H1 (cell line): ENCODE data around the gene PIANP. TPM values are rescaled to one million over a fixed set of nuclear protein-coding genes. Genes with fewer than 3 reads are reported as not detected.

ENCODE experiments used
- CTCF ChIA-PET: fragments of 300-600 bp; sonication (Branson Sonifier 250); formaldehyde crosslinking; loops from one replicate; lab custom pipeline; 2021; ENCODE audit not compliant: partially characterized antibody; lab: Charles Lee
- POLR2A ChIA-PET: fragments of 300-600 bp; sonication (Branson Sonifier 250); formaldehyde crosslinking; loops from one replicate; lab custom pipeline; 2021; ENCODE audit warnings: inconsistent platforms; ENCODE audit not compliant: partially characterized antibody; lab: Charles Lee
- DNase-seq, 2 experiments: peaks; one replicate each; pipeline versions ENCODE4 v3.0.0 to v3.0.0-alpha.2; 2010 to 2022; ENCODE audit warnings: low spot score in 2 of 2, low read depth in 1 of 2, mixed read lengths in 1 of 2
- FAIRE-seq: peaks from 2 replicates; lab custom pipeline; 2011; peaks lifted over from hg19 to GRCh38; lab: Jason Lieb, UNC
- H2AFZ ChIP-seq: 2 replicates; pipeline ENCODE4 v1.8.1; 2012; ENCODE audit warnings: low read length, inconsistent platforms
- H2AK5ac ChIP-seq: 2 replicates; pipeline ENCODE4 v1.6.1; 2013; ENCODE audit warnings: low read depth, low read length
- H2BK120ac ChIP-seq: replicated peaks from 2 replicates; pipeline ENCODE3; 2013; ENCODE audit warnings: low read depth, low read length, inconsistent platforms
- H2BK12ac ChIP-seq: 2 replicates; pipeline ENCODE4 v1.6.1; 2013; ENCODE audit warnings: low read depth, low read length
- H2BK15ac ChIP-seq: 2 replicates; pipeline ENCODE4 v1.6.1; 2013; ENCODE audit warnings: low read length
- H2BK20ac ChIP-seq: 2 replicates; pipeline ENCODE4 v1.6.1; 2013; ENCODE audit warnings: low read length
- H2BK5ac ChIP-seq: 2 replicates; pipeline ENCODE4 v1.6.1; 2013; ENCODE audit warnings: low read depth, low read length
- H3K14ac ChIP-seq: 2 replicates; pipeline ENCODE4 v1.6.1; 2013; ENCODE audit warnings: inconsistent platforms; ENCODE audit not compliant: insufficient read length
- H3K18ac ChIP-seq: 2 replicates; pipeline ENCODE4 v1.6.1; 2013; ENCODE audit warnings: low read length; ENCODE audit errors: extremely low read depth
- H3K23ac ChIP-seq: 2 replicates; pipeline ENCODE4 v1.6.1; 2013; ENCODE audit warnings: inconsistent platforms; ENCODE audit not compliant: insufficient read length
- H3K23me2 ChIP-seq: 2 replicates; pipeline ENCODE4 v1.6.1; 2013; ENCODE audit warnings: low read depth, low read length
- H3K27ac ChIP-seq: 2 replicates; pipeline ENCODE4 v1.6.1; 2011; ENCODE audit warnings: low read depth, low read length, inconsistent platforms
- H3K27me3 ChIP-seq, 4 experiments: replicated peaks in 1 of 4; 1 replicate in 1 of 4; 2 replicates in 3 of 4; pipeline versions ENCODE4 v1.6.1 to v1.8.1; 2011 to 2013; ENCODE audit warnings: low read length in 3 of 4, mild to moderate bottlenecking in 3 of 4, inconsistent platforms in 2 of 4, mixed read lengths in 2 of 4, moderate library complexity in 1 of 4; ENCODE audit not compliant: control insufficient read depth in 3 of 4, insufficient read depth in 3 of 4; ENCODE audit errors: extremely low read depth in 1 of 4
- H3K36me3 ChIP-seq, 4 experiments: 2 replicates each; pipeline versions ENCODE4 v1.6.1 to v1.8.1; 2011 to 2013; ENCODE audit warnings: mild to moderate bottlenecking in 4 of 4, low read length in 3 of 4, moderate library complexity in 2 of 4, control low read depth in 1 of 4, inconsistent platforms in 1 of 4; ENCODE audit not compliant: insufficient read depth in 4 of 4, control insufficient read depth in 2 of 4
- H3K4ac ChIP-seq: replicated peaks from 2 replicates; pipeline ENCODE3; 2013; ENCODE audit warnings: low read length, low read depth, mixed read lengths, inconsistent platforms; ENCODE audit not compliant: insufficient read length
- H3K4me1 ChIP-seq, 4 experiments: replicated peaks in 1 of 4; 1 replicate in 1 of 4; 2 replicates in 3 of 4; pipeline versions ENCODE4 v1.6.1 to v1.8.1; 2011 to 2013; ENCODE audit warnings: low read length in 3 of 4, inconsistent platforms in 2 of 4, mixed read lengths in 1 of 4; ENCODE audit not compliant: insufficient read depth in 4 of 4, control insufficient read depth in 3 of 4
- H3K4me2 ChIP-seq, 2 experiments: 2 replicates each; pipeline versions ENCODE4 v1.6.1 to v1.8.1; 2011 to 2013; ENCODE audit warnings: low read depth in 2 of 2, low read length in 2 of 2, control low read depth in 1 of 2, inconsistent platforms in 1 of 2, mild to moderate bottlenecking in 1 of 2; ENCODE audit not compliant: insufficient read depth in 1 of 2
- H3K4me3 ChIP-seq, 4 experiments: fragments of 200-600, 300-600 bp in 1 of 4; sonication (generic), shearing (Covaris generic), sonication (Bioruptor Twin) in 1 of 4; 2 replicates each; pipeline versions ENCODE4 v1.5.1 to v1.8.1; 2011 to 2016; ENCODE audit warnings: low read length in 4 of 4, low read depth in 3 of 4, control low read depth in 2 of 4, inconsistent platforms in 2 of 4, mild to moderate bottlenecking in 2 of 4, mixed read lengths in 1 of 4, moderate library complexity in 1 of 4; ENCODE audit not compliant: insufficient read depth in 2 of 4; ENCODE audit errors: extremely low read depth in 1 of 4
- H3K56ac ChIP-seq: replicated peaks from 2 replicates; pipeline ENCODE3; 2013; ENCODE audit warnings: low read depth, mild to moderate bottlenecking, mixed read lengths, low read length, inconsistent platforms; ENCODE audit not compliant: insufficient read length
- H3K79me1 ChIP-seq: 2 replicates; pipeline ENCODE4 v1.6.1; 2013; ENCODE audit warnings: low read depth, low read length, control low read depth
- H3K79me2 ChIP-seq, 2 experiments: 2 replicates each; pipeline versions ENCODE4 v1.6.1 to v1.8.1; 2012 to 2013; ENCODE audit warnings: low read length in 2 of 2, mild to moderate bottlenecking in 2 of 2, inconsistent platforms in 1 of 2; ENCODE audit not compliant: insufficient read depth in 2 of 2, control insufficient read depth in 1 of 2
- H3K9ac ChIP-seq, 4 experiments: replicated peaks in 1 of 4; 1 replicate in 1 of 4; 2 replicates in 3 of 4; pipeline versions ENCODE4 v1.6.1 to v1.8.1; 2011 to 2013; ENCODE audit warnings: low read depth in 3 of 4, low read length in 3 of 4, control low read depth in 2 of 4, mild to moderate bottlenecking in 2 of 4, moderate library complexity in 2 of 4, inconsistent platforms in 1 of 4; ENCODE audit errors: extremely low read depth in 1 of 4
- H3K9me3 ChIP-seq, 2 experiments: 2 replicates each; pipeline versions ENCODE4 v1.6.1 to v1.8.1; 2012 to 2013; ENCODE audit warnings: mild to moderate bottlenecking in 2 of 2, moderate library complexity in 2 of 2, control low read depth in 1 of 2, inconsistent platforms in 1 of 2, low read depth in 1 of 2, low read length in 1 of 2, mixed read lengths in 1 of 2; ENCODE audit not compliant: insufficient read depth in 2 of 2
- H4K20me1 ChIP-seq, 2 experiments: replicated peaks in 1 of 2; 2 replicates each; pipeline versions ENCODE3 to v1.8.1; 2011 to 2013; ENCODE audit warnings: inconsistent platforms in 2 of 2, low read length in 2 of 2, mild to moderate bottlenecking in 1 of 2; ENCODE audit not compliant: insufficient read depth in 2 of 2, control insufficient read depth in 1 of 2
- H4K5ac ChIP-seq: 2 replicates; pipeline ENCODE4 v1.6.1; 2013; ENCODE audit warnings: low read length, low read depth, mixed read lengths, inconsistent platforms; ENCODE audit not compliant: insufficient read length
- H4K8ac ChIP-seq: 2 replicates; pipeline ENCODE4 v1.8.0; 2013; ENCODE audit warnings: mild to moderate bottlenecking, moderate library complexity, low read length, inconsistent platforms; ENCODE audit not compliant: insufficient read depth; ENCODE audit errors: extremely low read depth
- H4K91ac ChIP-seq: replicated peaks from 2 replicates; pipeline ENCODE3; 2013; ENCODE audit warnings: low read length, mixed read lengths, inconsistent platforms; ENCODE audit not compliant: insufficient read length
- ASH2L ChIP-seq: fragments of 200-600, 300-600 bp; sonication (generic); IDR thresholded peaks from one replicate; pipeline ENCODE4 v1.7.1; 2017; ENCODE audit warnings: low read length
- BACH1 ChIP-seq: IDR thresholded peaks from 2 replicates; pipeline ENCODE4 v1.6.1; 2012; ENCODE audit warnings: low read length, improper control_type of control experiment
- CREB1 ChIP-seq: IDR thresholded peaks from 2 replicates; pipeline ENCODE4 v1.6.1; 2012; ENCODE audit warnings: inconsistent platforms
- KDM5A ChIP-seq: fragments of 200-600 bp; IDR thresholded peaks from 2 replicates; pipeline ENCODE4 v1.7.1; 2012; ENCODE audit warnings: mild to moderate bottlenecking, low read length, inconsistent platforms, mixed read lengths
- POLR2A ChIP-seq, 2 experiments: IDR thresholded peaks; 1 replicate in 1 of 2; 2 replicates in 1 of 2; pipeline ENCODE4 v1.6.1; 2011; ENCODE audit warnings: low read depth in 2 of 2, low read length in 2 of 2, mild to moderate bottlenecking in 2 of 2; ENCODE audit errors: control extremely low read depth in 1 of 2
- POU5F1 ChIP-seq: IDR thresholded peaks from 2 replicates; pipeline ENCODE4 v1.6.1; 2011; ENCODE audit warnings: low read depth, mild to moderate bottlenecking, low read length, moderate library complexity
- RBBP5 ChIP-seq: IDR thresholded peaks from 2 replicates; pipeline ENCODE4 v1.7.1; 2012; ENCODE audit warnings: low read depth, mild to moderate bottlenecking, inconsistent platforms, low read length, moderate library complexity, borderline replicate concordance
- SAP30 ChIP-seq: fragments of 300-600 bp; sonication (generic); IDR thresholded peaks from 2 replicates; pipeline ENCODE4 v1.7.1; 2012; ENCODE audit warnings: low read length, moderate library complexity, mild to moderate bottlenecking, inconsistent platforms; ENCODE audit not compliant: insufficient read depth, insufficient replicate concordance
- SIN3A ChIP-seq, 2 experiments: IDR thresholded peaks in 1 of 2; conservative IDR thresholded peaks in 1 of 2; 2 replicates each; pipeline ENCODE4 v1.6.1; 2011 to 2012; ENCODE audit warnings: low read length in 2 of 2, improper control_type of control experiment in 1 of 2, low read depth in 1 of 2, mild to moderate bottlenecking in 1 of 2
- SP1 ChIP-seq: IDR thresholded peaks from 2 replicates; pipeline ENCODE4 v1.6.1; 2011; ENCODE audit warnings: low read depth, low read length
- TCF12 ChIP-seq: IDR thresholded peaks from 2 replicates; pipeline ENCODE4 v1.6.1; 2011; ENCODE audit warnings: low read depth, mild to moderate bottlenecking, low read length
- YY1 ChIP-seq: IDR thresholded peaks from 2 replicates; pipeline ENCODE4 v1.6.1; 2011; ENCODE audit warnings: low read depth, mild to moderate bottlenecking, low read length
- WGBS, 2 experiments: shearing (Covaris generic) in 1 of 2; methylation state at CpG; one replicate each; pipeline versions ENCODE4 v1.1.6 to v1.1.7; 2013 to 2015; ENCODE audit warnings: low lambda C conversion rate in 2 of 2, mixed read lengths in 2 of 2, inconsistent platforms in 1 of 2, low coverage in 1 of 2, missing lambda C conversion rate in 1 of 2; ENCODE audit not compliant: insufficient replicate concordance in 2 of 2, insufficient coverage in 1 of 2, insufficient read length in 1 of 2; ENCODE audit errors: extremely low coverage in 1 of 2, missing lambda C conversion rate in 1 of 2; 5-methylcytosine and 5-hydroxymethylcytosine counted together
- polyA plus RNA-seq, 7 experiments: library from polyadenylated mRNA; depleted of rRNA in 3 of 7; stranded (reverse) in 5 of 7; unstranded in 2 of 7; fragments of >200 nt in 5 of 7; fragments of 200-250 nt in 2 of 7; gene quantifications; 1 replicate in 5 of 7; 2 replicates in 1 of 7; 4 replicates in 1 of 7; pipeline versions ENCODE4 v1.2.1 to v1.2.3, GENCODE V29; 2011 to 2013; ENCODE audit warnings: missing spikeins in 2 of 7, mixed read lengths in 2 of 7
- total RNA-seq: library from RNA; stranded (reverse); fragmentation: NEBNext Ultra II Directional; extraction: Animal tissue kit (Norgen Biotek cat#: 25700); gene quantifications from 2 replicates; pipeline ENCODE4 v1.2.1, GENCODE V29; 2021
- TF ChIP-seq, protein P1 (sequence below): IDR thresholded peaks from 2 replicates; pipeline ENCODE4 v1.6.1; 2012; ENCODE audit warnings: inconsistent platforms

The PIANP gene
- total and polyA plus RNA-seq, 2 of the 8 experiments (the other 6 are each of a cell fraction or from before 2014, with no cell fraction given), result 6.3 to 9.8 TPM

DNA sequence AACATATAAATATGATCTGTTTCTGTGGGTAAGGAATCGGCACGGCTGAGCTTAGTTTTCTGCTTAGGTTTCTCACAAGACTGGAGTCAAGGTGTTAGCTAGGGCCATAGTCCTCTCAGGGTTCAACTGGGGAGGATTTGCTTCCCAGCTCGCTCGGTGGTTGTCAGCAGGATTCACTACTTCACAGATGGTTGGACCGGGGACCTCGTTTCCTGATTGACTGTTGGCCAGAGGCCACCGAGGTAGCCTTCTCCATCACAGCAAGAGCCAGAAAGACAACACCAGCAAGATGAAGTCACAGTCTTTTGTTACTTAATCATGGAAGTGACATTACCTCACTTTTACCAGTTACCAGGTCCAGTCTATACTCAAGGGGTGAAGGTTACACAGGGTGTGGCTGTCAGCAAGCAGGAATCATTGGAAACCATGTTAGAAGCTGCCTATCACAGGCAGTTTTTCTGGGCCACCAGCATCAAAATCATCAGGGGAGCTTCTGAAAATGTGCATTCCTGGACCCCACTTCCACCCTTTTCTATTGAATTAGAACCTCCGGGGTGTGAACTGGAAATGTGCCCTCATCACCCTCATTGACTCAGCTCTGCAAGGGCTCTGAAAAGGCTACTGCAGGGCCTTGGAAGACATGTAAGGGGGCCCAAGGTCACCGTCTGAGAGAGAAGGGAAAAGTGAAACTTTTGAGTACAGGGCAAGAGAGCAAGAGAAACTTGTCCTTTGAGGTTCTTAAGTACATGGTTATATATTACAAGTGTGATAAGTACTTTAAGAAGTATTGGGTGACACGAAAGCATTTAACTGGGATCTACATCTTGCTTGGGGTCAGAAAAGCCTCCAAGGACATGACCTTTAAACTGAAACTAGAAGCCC is 34.1 kb upstream of the PIANP start:
- no peak overlapping the region for H2BK120ac ChIP-seq
- H4K20me1 ChIP-seq, result no peaks in the 10 kb centered on the region
- no peak overlapping the region for H4K91ac ChIP-seq
- no peak overlapping the region for H3K18ac ChIP-seq
- no peaks in the 10 kb centered on the region for H3K79me2 ChIP-seq
- H2BK20ac ChIP-seq, result no peak overlapping the region
- H2BK15ac ChIP-seq, result no peak overlapping the region
- no peak overlapping the region for H2BK5ac ChIP-seq
- 90% methylated on average over 10 of the region's 10 CpGs; no CpG with 5 or more reads in 1 of the 2 experiments for WGBS, 2 experiments
- no peaks in the 10 kb centered on the region for H3K27me3 ChIP-seq
- DNase-seq, result no peak
- peaks cover 0 to 20% (median 12%) of the 10 kb centered on the region in 4 experiments; a peak in 6 of 8 replicates for H3K36me3 ChIP-seq
- no peaks in the 10 kb centered on the region for H3K23me2 ChIP-seq
- no peak overlapping the region for H2BK12ac ChIP-seq
- ChIA-PET POLR2A (interaction anchor here (1.4 to 2.5 kb wide), 2 partner anchors 11 to 19 kb away, joined by 7 to 11 read pairs; partner anchors contain the start of genes COPS7A and MLF2), CTCF (interaction anchor here (0.6 to 3.0 kb wide), 17 partner anchors 11 to 1290 kb away, joined by 3 to 16 read pairs (median 4); partner anchors contain the start of genes CDCA3, COPS7A, MLF2 and P3H3)
- H3K9ac ChIP-seq, result no peak overlapping the region
- H3K27ac ChIP-seq, result no peak overlapping the region
- H2AFZ ChIP-seq, result no peak overlapping the region
- no peak overlapping the region for H3K23ac ChIP-seq
- no peak overlapping the region for H3K14ac ChIP-seq
- no peaks in the 10 kb centered on the region for H3K79me1 ChIP-seq
- no peak for FAIRE-seq
- no peaks in the 10 kb centered on the region for H3K9me3 ChIP-seq
- no peak overlapping the region for H2AK5ac ChIP-seq
- no peak overlapping the region for H4K5ac ChIP-seq
- H3K56ac ChIP-seq, result no peak overlapping the region
- H3K4me1 ChIP-seq, result peaks cover 0 to 5% (median 0%) of the 10 kb centered on the region in 4 experiments; a peak in 1 of 7 replicates
- no peak overlapping the region for H3K4me3 ChIP-seq
- no peak overlapping the region for H3K4me2 ChIP-seq
- no peak overlapping the region for H3K4ac ChIP-seq
- no peak overlapping the region for H4K8ac ChIP-seq
- TF ChIP-seq BACH1 (no peak), SAP30 (no peak), TCF12 (no peak), CREB1 (no peak), SP1 (no peak), ASH2L (no peak), POU5F1 (no peak), KDM5A (no peak), RBBP5 (no peak), SIN3A (conservative IDR thresholded peaks at IDR 0.05 in 1 of 2, IDR thresholded peaks at IDR 0.05 in 1 of 2; ENCODE audit: low read depth in 1 of 2, low read length in 2 of 2) (no peak), YY1 (no peak), POLR2A (IDR thresholded peaks at IDR 0.05; ENCODE audit: control extremely low read depth in 1 of 2, low read depth in 2 of 2, low read length in 2 of 2) (no peak)
- TF ChIP-seq, protein P1, sequence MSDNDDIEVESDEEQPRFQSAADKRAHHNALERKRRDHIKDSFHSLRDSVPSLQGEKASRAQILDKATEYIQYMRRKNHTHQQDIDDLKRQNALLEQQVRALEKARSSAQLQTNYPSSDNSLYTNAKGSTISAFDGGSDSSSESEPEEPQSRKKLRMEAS, result no peak
